ENCODE results near the gene WDR64.

The WDR64 gene

GRCh38 chr1:241630476-241630875 is 21.6 kb upstream of the WDR64 start:
- no peak for DNase-seq (ENCODE audit: low read depth)
- no peak for TF ChIP-seq CTCF (conservative IDR thresholded peaks at IDR 0.05; ENCODE audit: low read length)
- H3K4me3 ChIP-seq (ENCODE audit: low read length), result no peak overlapping the region

- H3K4me3 ChIP-seq (ENCODE audit: low read length), result no peak overlapping the region
- DNase-seq (ENCODE audit: low read depth), result no peak
- no peak for TF ChIP-seq CTCF (conservative IDR thresholded peaks at IDR 0.05; ENCODE audit: low read length)
Observed at GRCh38 chr1:241630899-241631298, 21.2 kb upstream of the WDR64 start.

- no peak for TF ChIP-seq CTCF (conservative IDR thresholded peaks at IDR 0.05; ENCODE audit: low read length)
- no peak for DNase-seq (ENCODE audit: low read depth)
- no peak overlapping the region for H3K4me3 ChIP-seq (ENCODE audit: low read length)
Observed at GRCh38 chr1:241631674-241632073, 20.4 kb upstream of the WDR64 start.

GRCh38 chr1:241632987-241633386 is 19.1 kb upstream of the WDR64 start:
- TF ChIP-seq CTCF (conservative IDR thresholded peaks at IDR 0.05; ENCODE audit: low read length), result no peak
- no peak overlapping the region for H3K4me3 ChIP-seq (ENCODE audit: low read length)
- no peak for DNase-seq (ENCODE audit: low read depth)

- no peak overlapping the region for H3K4me3 ChIP-seq (ENCODE audit: low read length)
- no peak for DNase-seq (ENCODE audit: low read depth)
- TF ChIP-seq CTCF (conservative IDR thresholded peaks at IDR 0.05; ENCODE audit: low read length), result no peak
Observed at GRCh38 chr1:241635556-241636152, 16.4 kb upstream of the WDR64 start.

GRCh38 chr1:241636291-241636690 is 15.8 kb upstream of the WDR64 start:
- no peak for DNase-seq (ENCODE audit: low read depth)
- TF ChIP-seq CTCF (conservative IDR thresholded peaks at IDR 0.05; ENCODE audit: low read length), result no peak
- no peak overlapping the region for H3K4me3 ChIP-seq (ENCODE audit: low read length)

GRCh38 chr1:241637046-241637590 is 15.0 kb upstream of the WDR64 start:
- no peak for TF ChIP-seq CTCF (conservative IDR thresholded peaks at IDR 0.05; ENCODE audit: low read length)
- DNase-seq (ENCODE audit: low read depth), result peak; percentile 58
- no peak overlapping the region for H3K4me3 ChIP-seq (ENCODE audit: low read length)
